Heart right ventricle (tissue), 16 donors: ENCODE results near the gene VIPR1. TPM values are rescaled to one million over a fixed set of nuclear protein-coding genes. Genes with fewer than 3 reads are reported as not detected.
"Not testable (repeated sequence)": the region's sequence is repeated elsewhere in the genome, so short reads cannot be mapped to it uniquely, and the experiment has no call there.

Experiments
- ATAC-seq, 8 donors: fragments of 200-7000 bp; cut with Tn5 transposase; one replicate each; pipeline ENCODE4 v1.9.1; 2020; ENCODE audit warnings: mild to moderate bottlenecking in 8 of 8, moderate library complexity in 8 of 8, moderate number of reproducible peaks in 1 of 8
- DNase-seq, 2 donors: peaks; one replicate each; pipeline ENCODE4 v3.0.0-alpha.2; 2020
- H3K27ac ChIP-seq, 10 donors: fragments of 200-600 bp; sonication (generic) in 2 of 10; one replicate each; pipeline versions ENCODE4 v1.5.0 to v1.8.0; 2020 to 2022; ENCODE audit warnings: mild to moderate bottlenecking in 3 of 10
- H3K27me3 ChIP-seq, 7 donors: fragments of 200-600 bp; one replicate each; pipeline ENCODE4 v1.8.0; 2021 to 2022; ENCODE audit warnings: mild to moderate bottlenecking in 2 of 7
- H3K36me3 ChIP-seq, 9 donors: fragments of 200-600 bp; sonication (generic) in 1 of 9; one replicate each; pipeline versions ENCODE4 v1.5.0 to v1.8.0; 2020 to 2022; ENCODE audit warnings: mild to moderate bottlenecking in 2 of 9
- H3K4me1 ChIP-seq, 9 donors: fragments of 200-600 bp; sonication (generic) in 1 of 9; one replicate each; pipeline versions ENCODE4 v1.5.0 to v1.8.0; 2020 to 2022; ENCODE audit warnings: mild to moderate bottlenecking in 4 of 9
- H3K4me3 ChIP-seq, 10 donors: fragments of 200-600 bp; sonication (generic) in 2 of 10; one replicate each; pipeline versions ENCODE4 v1.5.0 to v1.8.0; 2020 to 2022; ENCODE audit warnings: mild to moderate bottlenecking in 7 of 10, moderate library complexity in 2 of 10
- H3K9me3 ChIP-seq, 11 donors: fragments of 200-600 bp in 10 of 11; sonication (generic) in 2 of 11; one replicate each; pipeline versions ENCODE4 v1.5.0 to v1.8.0; 2013 to 2022; ENCODE audit warnings: mild to moderate bottlenecking in 2 of 11, control low read depth in 1 of 11, moderate library complexity in 1 of 11
- WGBS, 2 donors: extraction: QIAGEN DNeasy Blood & Tissue Kit; methylation state at CpG; one replicate each; pipeline ENCODE4 v1.1.7; 2013; ENCODE audit warnings: inconsistent platforms in 1 of 2; 5-methylcytosine and 5-hydroxymethylcytosine counted together
- intact Hi-C, 10 donors: fragments of 100-400 bp; cut with DNase I; formaldehyde crosslinking; loops; one replicate each; pipeline versions ENCODE4 v1.11.1 to v1.14.2; 2022
- polyA plus RNA-seq, 2 donors: library from polyadenylated mRNA; stranded (reverse); fragments of 200-250 nt; gene quantifications; one replicate each; pipeline ENCODE4 v1.2.3, GENCODE V29; 2013
- total RNA-seq, 10 donors: library from RNA; stranded (reverse); fragmentation: NEBNext Ultra II Directional in 3 of 10; extraction: Animal tissue kit (Norgen Biotek cat#: 25700) in 3 of 10; gene quantifications; one replicate each; pipeline versions ENCODE4 v1.2.1 to v1.2.4, GENCODE V29; 2021 to 2023
- TF ChIP-seq, protein P1 (sequence below), 9 donors: fragments of 200-600 bp; sonication (generic) in 2 of 9; IDR thresholded peaks; one replicate each; pipeline versions ENCODE4 v1.5.0 to v1.8.0; 2021 to 2022; ENCODE audit warnings: antibody characterized with exemption in 9 of 9, mild to moderate bottlenecking in 5 of 9, moderate library complexity in 1 of 9
- donor health status: Arrhythmogenic right ventricular cardiomyopathy.
- donor health status: ischemic (EF 13 %, LVEDD 7.1; RV severe dilation, severe dysfunction).
- donor health status: healthy with polysubstance abuse.
- donor health status: DM: no; HTN: yes; CAD: no.
- donor health status: DM: no; HTN: no; CAD: no.
- donor health status: ischemic (EF 25% LVEDD 6.9; RV normal size, moderate dysfunction).
- donor health status: ischemic (EF 25% LVEDD 5.7; RV mildly dilated, moderate dysfunction).
- donor health status: healthy.
- donor health status: DM: yes; HTN: yes; CAD: no.
- donor health status: Ischemic cardiomyopathy.
- donor health status: ischemic (EF 35%, LVEDD 5.7; RV mildly dilated, moderate dysfunction).
- donor health status: nonischemic (EF 11% LVEDD 7.7; RV severe dilation, severe dysfunction).
- donor health status: DM: yes; HTN: yes; CAD: no.
- donor health status: PGD.
- donor health status: ischemic (EF 29% LVEDD 5.4; RV normal size, mild dysfunction).
- donor health status: nonischemic (EF 23%, LVEDD 6.1; RV moderate dilation, normal function).

VIPR1 gene
- total and polyA plus RNA-seq, 12 donors = 0.76 to 8.3 (median 1.9) TPM

DNA sequence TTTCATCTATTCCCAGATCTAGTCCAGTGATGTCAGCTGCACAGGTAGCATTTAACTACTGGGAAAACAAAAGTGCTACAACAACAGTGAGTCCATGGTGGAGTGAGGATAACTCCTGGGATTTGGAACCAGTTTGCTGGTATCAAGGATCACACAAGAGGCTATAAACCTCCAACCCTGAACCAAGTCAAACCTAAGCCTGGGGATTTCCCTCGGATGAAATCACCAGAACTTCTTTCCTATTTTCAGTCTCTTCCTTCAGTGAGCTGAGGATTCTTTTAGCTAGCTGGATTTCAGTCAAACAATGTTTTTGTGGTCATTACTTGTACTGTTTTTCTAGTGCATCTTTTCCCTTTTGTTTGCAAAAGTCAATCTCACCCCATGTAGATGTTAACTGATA lies 47.8 kb downstream of the VIPR1 start:
- Histone ChIP-seq H3K4me3 (no peak overlapping the region), H3K27me3 (no peaks in the 10 kb centered on the region), H3K27ac (no peak overlapping the region), H3K9me3 (no peaks in the 10 kb centered on the region), H3K4me1 (peaks cover 0 to 30% (median 7%) of the 10 kb centered on the region in 9 donors), H3K36me3 (peaks cover 0 to 86% (median 28%) of the 10 kb centered on the region in 9 donors)
- WGBS, 2 donors = 28 to 67% methylated on average over 1 of the region's 1 CpG
- no peak for DNase-seq
- no peak for ATAC-seq
- TF ChIP-seq, protein P1, sequence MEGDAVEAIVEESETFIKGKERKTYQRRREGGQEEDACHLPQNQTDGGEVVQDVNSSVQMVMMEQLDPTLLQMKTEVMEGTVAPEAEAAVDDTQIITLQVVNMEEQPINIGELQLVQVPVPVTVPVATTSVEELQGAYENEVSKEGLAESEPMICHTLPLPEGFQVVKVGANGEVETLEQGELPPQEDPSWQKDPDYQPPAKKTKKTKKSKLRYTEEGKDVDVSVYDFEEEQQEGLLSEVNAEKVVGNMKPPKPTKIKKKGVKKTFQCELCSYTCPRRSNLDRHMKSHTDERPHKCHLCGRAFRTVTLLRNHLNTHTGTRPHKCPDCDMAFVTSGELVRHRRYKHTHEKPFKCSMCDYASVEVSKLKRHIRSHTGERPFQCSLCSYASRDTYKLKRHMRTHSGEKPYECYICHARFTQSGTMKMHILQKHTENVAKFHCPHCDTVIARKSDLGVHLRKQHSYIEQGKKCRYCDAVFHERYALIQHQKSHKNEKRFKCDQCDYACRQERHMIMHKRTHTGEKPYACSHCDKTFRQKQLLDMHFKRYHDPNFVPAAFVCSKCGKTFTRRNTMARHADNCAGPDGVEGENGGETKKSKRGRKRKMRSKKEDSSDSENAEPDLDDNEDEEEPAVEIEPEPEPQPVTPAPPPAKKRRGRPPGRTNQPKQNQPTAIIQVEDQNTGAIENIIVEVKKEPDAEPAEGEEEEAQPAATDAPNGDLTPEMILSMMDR (IDR thresholded peaks at IDR 0.05) = no peak
- intact Hi-C loops = loop anchor here in 1 of 10 donors (5.0 kb wide), 1 partner anchor 303 kb away; no protein-coding TSS in a partner anchor

DNA sequence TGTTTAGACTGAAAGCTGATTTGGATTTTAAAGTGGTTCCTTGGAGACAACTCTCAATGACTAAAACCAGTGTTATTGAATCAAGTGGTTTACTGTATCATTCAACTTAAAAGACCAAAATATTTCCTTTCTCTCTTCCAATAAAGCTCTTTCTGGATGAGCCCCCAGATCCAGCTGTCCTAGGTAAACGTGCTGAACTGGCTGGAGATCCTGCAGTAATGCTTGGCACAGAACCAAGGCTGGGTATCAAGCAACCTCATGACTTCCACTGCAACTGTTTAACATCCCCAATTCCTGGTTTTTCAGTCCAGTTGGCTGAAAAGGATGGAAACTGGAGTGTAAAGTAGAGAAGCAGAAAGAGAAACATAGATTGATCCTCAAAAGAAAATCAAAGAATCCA lies 50.4 kb downstream of the VIPR1 start:
- H3K4me3 ChIP-seq = no peak overlapping the region
- peaks cover 0 to 99% (median 52%) of the 10 kb centered on the region in 9 donors for H3K36me3 ChIP-seq
- ATAC-seq = no peak
- H3K4me1 ChIP-seq = peaks cover 0 to 12% (median under 1%) of the 10 kb centered on the region in 9 donors
- no peak overlapping the region for H3K27ac ChIP-seq
- intact Hi-C loops = loop anchor here in 1 of 10 donors (5.0 kb wide), 1 partner anchor 306 kb away; no protein-coding TSS in a partner anchor
- DNase-seq = no peak
- H3K27me3 ChIP-seq = no peaks in the 10 kb centered on the region
- H3K9me3 ChIP-seq = no peaks in the 10 kb centered on the region
- WGBS, 2 donors = 17% methylated on average over 1 of the region's 1 CpG
- TF ChIP-seq, protein P1 (IDR thresholded peaks at IDR 0.05) = no peak

DNA sequence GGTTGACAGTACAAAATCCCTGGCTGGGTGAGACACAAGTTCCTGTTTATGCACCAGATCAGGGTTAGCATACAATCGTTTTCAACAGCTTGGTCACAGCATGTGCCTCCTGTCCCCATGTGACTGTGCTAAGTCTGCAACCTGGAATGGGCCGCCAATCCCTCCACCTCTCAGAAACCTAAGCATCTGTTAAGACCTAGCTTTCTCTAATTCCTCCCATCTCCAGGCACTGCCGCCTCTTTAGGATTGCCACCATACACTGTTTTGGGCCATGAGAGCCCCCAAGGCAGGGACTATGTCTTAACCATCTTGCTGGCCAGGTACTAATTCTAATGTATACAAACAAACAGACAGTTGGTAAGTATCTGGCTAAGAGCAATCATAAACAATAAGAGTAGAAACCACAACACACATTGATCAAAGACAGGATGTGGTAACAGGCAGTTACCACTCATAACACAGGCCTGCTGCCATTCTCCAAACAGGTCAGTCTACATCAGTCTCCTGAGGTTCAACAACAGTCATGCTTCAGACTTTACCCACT lies 53.7 kb downstream of the VIPR1 start:
- TF ChIP-seq, protein P1 (IDR thresholded peaks at IDR 0.05) = no peak
- Histone ChIP-seq H3K4me3 (no peak overlapping the region), H3K27me3 (no peaks in the 10 kb centered on the region), H3K4me1 (peaks cover 0 to 2% (median 0%) of the 10 kb centered on the region in 9 donors), H3K36me3 (peaks cover 0 to 100% (median 67%) of the 10 kb centered on the region in 9 donors), H3K27ac (peak overlapping the region in 1 of 10 donors; percentile 37), H3K9me3 (no peaks in the 10 kb centered on the region)
- no peak for DNase-seq
- peak in 1 of 8 donors; percentile 17 for ATAC-seq
- WGBS, 2 donors = 70% methylated on average over 3 of the region's 3 CpGs
- intact Hi-C loops = no loop called here

DNA sequence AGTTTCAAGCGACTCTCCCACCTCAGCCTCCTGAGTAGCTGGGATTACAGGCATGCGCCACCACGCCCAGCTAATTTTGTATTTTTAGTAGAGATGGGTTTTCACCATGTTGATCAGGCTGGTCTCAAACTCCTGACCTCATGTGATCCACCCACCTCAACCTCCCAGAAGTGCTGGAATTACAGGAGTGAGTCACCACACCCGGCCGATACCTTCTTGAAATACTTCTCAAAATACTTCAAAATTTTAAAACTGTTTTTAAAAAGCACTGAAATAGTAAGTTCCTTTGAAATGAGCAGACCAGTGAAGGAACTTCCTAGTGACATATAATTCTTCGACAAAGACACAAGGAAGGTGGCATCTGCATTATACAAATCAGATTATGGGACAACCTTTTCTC lies 54.4 kb downstream of the VIPR1 start:
- Histone ChIP-seq H3K27ac (peak overlapping the region in 1 of 10 donors; percentile 17), H3K36me3 (peaks cover 0 to 100% (median 62%) of the 10 kb centered on the region in 9 donors)
- H3K9me3 ChIP-seq, H3K4me3 ChIP-seq, H3K27me3 ChIP-seq, DNase-seq, ATAC-seq, H3K4me1 ChIP-seq, intact Hi-C loops: not testable (repeated sequence)
- WGBS, 2 donors = 97 to 99% methylated on average over 6 of the region's 6 CpGs

DNA sequence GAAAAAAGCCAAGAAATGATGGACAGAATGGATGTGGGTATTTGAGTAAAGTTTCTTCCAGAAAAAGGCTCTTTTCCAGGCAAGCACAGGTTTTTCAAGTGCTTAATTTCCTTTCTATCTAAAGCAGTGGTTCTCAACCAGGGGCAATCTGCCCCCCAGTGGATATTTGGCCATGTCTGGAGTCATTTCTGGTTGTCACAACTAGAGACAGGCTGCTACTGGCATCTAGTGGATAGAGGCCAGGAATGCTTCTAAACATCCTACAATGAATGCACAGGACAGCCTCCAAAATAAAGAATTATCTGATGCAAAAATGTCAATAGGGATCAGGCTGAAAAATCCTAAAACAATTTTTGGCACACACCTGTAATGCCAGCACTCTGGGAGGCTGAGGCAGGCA lies 55.4 kb downstream of the VIPR1 start:
- Histone ChIP-seq H3K4me1 (peaks cover 0 to 2% (median 0%) of the 10 kb centered on the region in 9 donors), H3K27ac (no peak overlapping the region), H3K9me3 (no peaks in the 10 kb centered on the region), H3K4me3 (no peak overlapping the region), H3K36me3 (peaks cover 0 to 100% (median 60%) of the 10 kb centered on the region in 9 donors), H3K27me3 (no peaks in the 10 kb centered on the region)
- TF ChIP-seq, protein P1 (IDR thresholded peaks at IDR 0.05) = peak in 6 of 9 donors; percentile 17 to 49 (median 20)
- ATAC-seq (no peak), DNase-seq (no peak)
- intact Hi-C loops = no loop called here
